ENCODE measurements around the gene CDH23. TPM values are rescaled to one million over a fixed set of nuclear protein-coding genes. Genes with fewer than 3 reads are reported as not detected.
"Not testable (repeated sequence)": the region's sequence is repeated elsewhere in the genome, so short reads cannot be mapped to it uniquely, and the experiment has no call there.

The CDH23 gene
- total RNA-seq, 4 donors from 2014 or later = 0.72 to 4.1 (median 2.2) TPM

DNA sequence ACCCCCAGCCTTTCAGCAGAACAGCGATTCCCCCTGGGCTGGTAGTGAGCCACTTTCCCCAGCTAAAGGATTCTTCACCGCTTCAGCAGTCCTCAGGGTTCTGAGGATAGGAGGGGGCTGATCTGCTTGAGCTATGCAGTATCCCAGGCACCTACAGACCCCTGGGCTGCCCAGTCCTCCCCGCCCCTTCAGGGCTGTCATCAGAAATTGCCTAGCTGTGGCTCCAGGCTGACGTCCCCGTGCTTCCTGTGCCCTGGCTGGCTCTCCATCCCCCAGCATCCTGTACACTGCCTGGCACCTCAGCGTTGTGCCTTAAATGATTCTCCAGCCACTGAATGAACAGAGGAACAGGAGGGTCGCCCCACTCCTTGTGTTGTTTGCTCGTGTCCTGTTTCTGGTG, 38.4 kb upstream of the CDH23 start:
- Histone ChIP-seq H3K9me3 (no peaks in the 10 kb centered on the region), H3K27ac (no peak overlapping the region), H3K27me3 (no peaks in the 10 kb centered on the region), H3K4me1 (no peaks in the 10 kb centered on the region), H3K36me3 (peaks cover 34% of the 10 kb centered on the region), H3K4me3 (no peak overlapping the region)
- no peak for DNase-seq (ENCODE audit: low spot score in 2 of 2)
- TF ChIP-seq EP300 (IDR thresholded peaks at IDR 0.05) = no peak
- TF ChIP-seq CTCF (IDR thresholded peaks at IDR 0.05) = no peak
- no peak for TF ChIP-seq POLR2A (IDR thresholded peaks at IDR 0.05)
- no peak for TF ChIP-seq POLR2AphosphoS5 (IDR thresholded peaks at IDR 0.05)
- whole genome bisulfite sequencing = 84% methylated on average over 5 of the region's 8 CpGs

DNA sequence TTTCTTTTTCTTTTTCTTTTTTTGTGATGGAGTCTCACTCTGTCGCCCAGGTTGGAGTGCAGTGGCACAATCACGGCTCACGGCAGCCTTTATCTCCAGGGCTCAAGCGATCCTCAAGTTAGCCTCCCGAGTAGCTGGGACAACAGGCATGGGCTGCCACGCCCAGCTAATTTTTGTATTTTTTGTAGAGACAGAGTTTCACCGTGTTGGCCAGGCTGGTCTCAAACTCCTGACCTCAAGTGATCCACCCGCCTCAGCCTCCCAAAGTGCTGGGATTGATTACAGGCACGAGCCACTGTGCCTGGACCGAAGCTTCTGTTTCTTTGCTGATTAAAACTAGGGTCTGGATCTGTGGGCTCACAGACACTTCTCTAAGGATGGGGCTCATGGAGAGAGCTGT, 37.8 kb upstream of the CDH23 start:
- H3K4me1 ChIP-seq; H3K27ac ChIP-seq; DNase-seq (ENCODE audit: low spot score in 2 of 2); H3K9me3 ChIP-seq; H3K4me3 ChIP-seq; H3K27me3 ChIP-seq: not testable (repeated sequence)
- WGBS = 87% methylated on average over 10 of the region's 10 CpGs
- H3K36me3 ChIP-seq = peaks cover 34% of the 10 kb centered on the region

DNA sequence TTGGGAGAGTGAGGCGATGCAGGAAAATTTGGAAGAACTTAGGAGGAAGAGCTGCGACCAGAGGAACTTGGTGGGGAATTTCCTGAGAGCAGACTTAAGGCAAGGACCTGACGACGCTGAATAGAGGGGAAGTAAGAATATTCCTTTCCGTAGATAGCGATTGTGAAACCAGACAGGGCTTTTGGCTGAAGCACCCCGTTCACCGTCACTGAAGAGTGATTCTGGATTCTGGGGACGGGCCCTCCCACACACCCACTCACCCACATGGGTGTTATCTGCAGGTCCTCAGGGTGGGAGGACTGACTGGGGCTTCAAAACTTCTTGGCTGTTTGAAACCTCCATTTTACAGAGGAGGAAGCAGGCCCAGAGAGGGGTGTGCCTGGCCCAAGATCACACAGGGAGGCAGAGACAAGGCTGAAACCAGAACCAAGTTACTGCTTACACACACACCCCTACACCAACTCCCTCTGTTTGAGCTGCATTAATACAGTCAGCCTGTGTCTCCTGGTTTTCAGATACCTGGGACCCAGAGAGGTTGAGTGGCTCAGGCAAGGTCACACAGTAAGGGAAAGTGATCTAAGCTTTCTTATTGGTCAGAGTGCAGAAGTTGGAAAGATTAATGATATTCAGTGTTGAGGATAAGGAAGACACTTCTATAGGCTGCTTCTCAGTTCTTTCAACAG, 37.2 kb upstream of the CDH23 start:
- peaks cover 34% of the 10 kb centered on the region for H3K36me3 ChIP-seq
- H3K27ac ChIP-seq = no peak overlapping the region
- WGBS = 62% methylated on average over 9 of the region's 9 CpGs
- no peaks in the 10 kb centered on the region for H3K4me1 ChIP-seq
- no peak for DNase-seq (ENCODE audit: low spot score in 2 of 2)
- H3K4me3 ChIP-seq = no peak overlapping the region
- H3K9me3 ChIP-seq = no peaks in the 10 kb centered on the region
- H3K27me3 ChIP-seq = no peaks in the 10 kb centered on the region
- TF ChIP-seq EP300 (IDR thresholded peaks at IDR 0.05) (no peak), POLR2A (IDR thresholded peaks at IDR 0.05) (no peak), CTCF (IDR thresholded peaks at IDR 0.05) (no peak), POLR2AphosphoS5 (IDR thresholded peaks at IDR 0.05) (no peak)

DNA sequence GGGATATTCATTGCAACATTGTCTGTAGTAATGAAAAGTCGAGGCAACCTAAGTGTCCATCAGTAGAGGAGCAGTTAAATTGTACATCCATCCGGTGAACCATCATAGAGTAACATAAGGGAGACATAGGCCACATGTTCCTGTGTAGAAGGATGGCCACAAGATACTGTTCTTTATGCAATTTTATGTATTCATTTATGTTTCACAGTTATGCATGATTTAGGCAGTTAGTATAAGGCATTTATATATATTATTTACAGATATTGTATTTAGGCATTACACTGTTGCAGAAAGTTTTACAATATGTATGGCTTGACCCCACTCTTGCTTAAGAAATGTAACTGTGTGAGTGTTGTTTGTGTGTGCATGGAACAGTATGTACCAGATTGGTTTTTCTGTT, 36.0 kb upstream of the CDH23 start:
- Histone ChIP-seq H3K9me3 (no peaks in the 10 kb centered on the region), H3K4me3 (no peak overlapping the region), H3K27me3 (no peaks in the 10 kb centered on the region), H3K27ac (no peak overlapping the region), H3K4me1 (no peaks in the 10 kb centered on the region), H3K36me3 (peaks cover 34% of the 10 kb centered on the region)
- TF ChIP-seq POLR2A (IDR thresholded peaks at IDR 0.05) (no peak), POLR2AphosphoS5 (IDR thresholded peaks at IDR 0.05) (no peak), EP300 (IDR thresholded peaks at IDR 0.05) (no peak), CTCF (IDR thresholded peaks at IDR 0.05) (no peak)
- no peak for DNase-seq (ENCODE audit: low spot score in 2 of 2)
- WGBS = 86% methylated on average over 2 of the region's 2 CpGs

DNA sequence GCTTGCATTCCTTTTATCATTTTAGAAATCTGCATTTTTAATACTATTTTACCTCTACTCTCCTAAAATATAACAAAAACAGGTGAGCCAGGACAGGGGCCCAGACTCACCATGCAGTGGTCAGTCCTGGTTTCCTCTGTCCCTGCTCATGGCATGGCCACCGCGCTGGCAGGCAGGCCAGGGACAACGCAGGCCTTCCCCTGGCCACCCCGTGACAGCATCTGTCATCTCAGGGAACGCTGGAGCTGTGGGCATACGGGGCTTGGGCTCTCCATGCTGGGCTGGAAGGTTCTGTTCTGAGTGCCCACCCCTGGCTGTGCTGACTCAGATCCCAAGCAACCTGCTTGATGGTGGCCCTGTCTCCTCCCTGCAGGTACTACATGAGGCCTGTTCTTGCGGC, 35.1 kb upstream of the CDH23 start:
- H3K27ac ChIP-seq = no peak overlapping the region
- no peaks in the 10 kb centered on the region for H3K27me3 ChIP-seq
- H3K36me3 ChIP-seq = peaks cover 27% of the 10 kb centered on the region
- H3K4me3 ChIP-seq = no peak overlapping the region
- no peaks in the 10 kb centered on the region for H3K4me1 ChIP-seq
- 98% methylated on average over 5 of the region's 7 CpGs for WGBS
- DNase-seq (ENCODE audit: low spot score in 2 of 2) = no peak
- TF ChIP-seq POLR2AphosphoS5 (IDR thresholded peaks at IDR 0.05) (no peak), CTCF (IDR thresholded peaks at IDR 0.05) (no peak), POLR2A (IDR thresholded peaks at IDR 0.05) (no peak), EP300 (IDR thresholded peaks at IDR 0.05) (no peak)
- H3K9me3 ChIP-seq = no peaks in the 10 kb centered on the region

DNA sequence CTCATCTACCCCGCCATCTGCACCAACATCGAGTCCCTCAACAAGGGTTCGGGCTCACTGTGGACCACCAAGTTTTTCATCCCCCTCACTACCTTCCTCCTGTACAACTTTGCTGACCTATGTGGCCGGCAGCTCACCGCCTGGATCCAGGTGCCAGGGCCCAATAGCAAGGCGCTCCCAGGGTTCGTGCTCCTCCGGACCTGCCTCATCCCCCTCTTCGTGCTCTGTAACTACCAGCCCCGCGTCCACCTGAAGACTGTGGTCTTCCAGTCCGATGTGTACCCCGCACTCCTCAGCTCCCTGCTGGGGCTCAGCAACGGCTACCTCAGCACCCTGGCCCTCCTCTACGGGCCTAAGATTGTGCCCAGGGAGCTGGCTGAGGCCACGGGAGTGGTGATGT, 34.6 kb upstream of the CDH23 start:
- Histone ChIP-seq H3K4me3 (no peak overlapping the region), H3K27ac (no peak overlapping the region), H3K4me1 (no peaks in the 10 kb centered on the region), H3K27me3 (no peaks in the 10 kb centered on the region), H3K36me3 (peaks cover 21% of the 10 kb centered on the region), H3K9me3 (no peaks in the 10 kb centered on the region)
- TF ChIP-seq EP300 (IDR thresholded peaks at IDR 0.05) (no peak), POLR2A (IDR thresholded peaks at IDR 0.05) (no peak), POLR2AphosphoS5 (IDR thresholded peaks at IDR 0.05) (no peak), CTCF (IDR thresholded peaks at IDR 0.05) (no peak)
- 96% methylated on average over 16 of the region's 16 CpGs for WGBS
- no peak for DNase-seq (ENCODE audit: low spot score in 2 of 2)

Data from suprapubic skin (tissue), 4 donors.